GM18873 (cell line): ENCODE measurements around the gene HECW1.
"Not testable (repeated sequence)": the region's sequence is repeated elsewhere in the genome, so short reads cannot be mapped to it uniquely, and the experiment has no call there.

Experiments
- ATAC-seq: cut with Tn5 transposase; IDR thresholded peaks from one replicate; pipeline ENCODE4 v1.9.1; 2021; ENCODE audit warnings: mild to moderate bottlenecking, moderate library complexity, moderate number of reproducible peaks; ENCODE audit not compliant: unreplicated experiment, low FRiP score

HECW1 gene

DNA sequence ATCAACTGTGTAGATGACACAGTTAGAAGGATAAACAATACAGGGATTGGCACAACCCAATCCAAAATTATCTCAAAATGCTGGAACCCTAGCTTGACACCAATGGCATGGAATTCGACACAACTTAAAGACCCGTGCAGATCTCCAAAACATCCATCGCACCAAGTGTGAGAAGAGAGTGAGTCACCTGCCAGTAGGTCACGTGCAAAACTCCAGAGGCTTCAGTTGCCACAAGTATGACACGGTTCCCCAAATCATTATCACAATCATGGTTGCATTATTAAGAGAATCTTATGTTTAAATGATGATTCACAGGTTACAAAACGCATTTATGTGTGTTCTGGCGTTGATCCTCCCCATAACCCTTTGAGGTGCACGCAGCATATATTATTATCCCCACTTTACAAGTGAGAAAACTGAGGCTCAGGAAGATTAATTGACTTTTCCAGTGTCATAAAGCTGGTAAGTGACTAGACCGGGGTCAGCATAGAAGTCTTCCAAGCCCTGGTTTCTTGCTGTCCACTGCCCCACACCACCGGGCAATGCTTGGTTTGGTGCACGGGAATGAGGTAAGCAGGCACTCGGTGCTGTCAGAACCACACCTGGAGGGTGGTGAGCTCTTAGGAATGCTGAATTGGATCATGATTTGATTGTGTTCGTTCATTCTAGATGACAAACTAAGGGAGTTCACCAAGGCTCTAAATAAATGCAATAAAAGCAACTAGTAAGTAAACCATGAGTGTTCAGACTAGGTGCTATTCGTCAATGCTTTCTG, 446.9 kb downstream of the HECW1 start:
- no peak for ATAC-seq

DNA sequence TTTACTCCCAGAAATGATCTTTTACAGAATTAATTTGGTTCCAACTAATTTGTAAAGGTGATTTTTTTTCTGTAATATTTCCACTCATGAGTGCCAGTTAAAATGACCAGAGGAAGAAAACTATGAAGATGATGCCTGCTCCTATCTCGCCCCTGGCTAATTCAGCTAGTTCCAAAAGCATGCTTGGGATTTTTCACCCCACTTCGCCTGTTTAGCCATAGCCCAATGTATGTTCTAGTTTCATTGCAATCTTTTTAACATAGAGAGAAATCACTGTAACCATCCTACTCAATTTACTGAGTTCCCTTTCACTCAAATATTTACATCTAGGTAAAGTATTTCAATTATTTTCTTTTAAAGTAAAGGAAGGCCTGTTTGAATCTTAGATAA, 447.5 kb downstream of the HECW1 start:
- ATAC-seq: no peak

DNA sequence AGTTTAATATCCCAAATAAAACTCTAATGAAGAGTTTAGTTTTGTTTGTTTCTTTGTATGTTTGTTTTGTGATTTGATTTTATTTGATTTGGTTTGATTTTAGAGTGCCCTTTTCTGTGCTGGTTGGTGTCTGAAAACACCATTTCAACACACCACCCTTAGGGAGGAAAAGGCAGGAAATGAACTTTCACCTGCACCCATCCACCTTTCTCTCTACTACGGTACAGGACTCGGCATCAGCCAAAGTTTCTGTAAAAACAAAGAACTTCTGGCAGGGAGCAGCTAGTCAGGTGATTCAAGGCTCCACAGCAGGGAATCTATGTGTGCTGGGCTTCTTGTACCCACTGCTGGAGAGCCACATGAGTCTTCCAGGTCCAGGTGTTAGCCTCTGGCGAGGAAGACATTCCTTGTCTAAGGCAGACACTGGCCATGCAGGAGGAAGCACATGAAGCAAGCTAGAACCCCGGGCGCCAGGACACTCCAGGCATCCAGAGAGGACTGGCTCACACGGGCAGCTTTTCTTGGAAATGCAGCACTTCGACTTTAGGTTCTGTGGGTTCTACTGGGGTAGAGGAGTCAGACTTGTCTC, 448.4 kb downstream of the HECW1 start:
- no peak for ATAC-seq

DNA sequence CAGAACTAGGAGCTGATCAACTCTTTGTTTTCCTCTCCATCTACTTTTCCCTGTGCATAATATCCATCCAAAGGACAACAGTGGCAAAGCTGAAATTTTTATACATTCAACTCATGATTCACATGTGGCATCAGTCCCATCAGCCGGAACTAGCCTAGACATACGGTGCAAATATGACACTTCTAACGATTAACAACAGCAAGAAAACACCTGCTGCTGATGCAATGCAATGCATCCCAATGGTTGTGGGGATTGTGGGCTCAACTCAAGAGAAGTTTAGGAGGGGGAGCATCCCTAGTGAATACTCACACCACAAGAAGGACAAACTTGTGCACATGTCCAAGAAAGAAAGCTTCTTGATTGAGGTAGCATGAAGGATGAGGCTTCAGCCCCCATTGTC, 449.9 kb downstream of the HECW1 start:
- no peak for ATAC-seq

DNA sequence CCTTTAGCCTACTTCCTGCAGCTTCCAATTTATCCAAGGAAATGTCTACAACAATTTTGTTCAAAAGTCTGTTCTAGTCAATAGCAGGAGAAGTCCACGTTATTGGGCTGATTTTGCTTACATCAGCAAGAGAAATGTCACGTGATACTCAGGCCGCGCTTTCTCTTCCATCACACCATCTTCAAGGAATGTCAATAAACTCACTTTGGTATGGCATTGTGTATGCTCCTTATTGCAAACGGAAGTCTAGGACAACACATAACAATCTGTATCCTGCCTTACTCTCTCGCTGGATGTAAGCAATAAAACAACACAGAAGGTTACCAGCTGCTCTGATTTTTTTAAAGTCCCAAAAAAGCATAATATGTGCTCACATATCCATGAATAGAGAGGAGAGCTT, 453.3 kb downstream of the HECW1 start:
- ATAC-seq: no peak

DNA sequence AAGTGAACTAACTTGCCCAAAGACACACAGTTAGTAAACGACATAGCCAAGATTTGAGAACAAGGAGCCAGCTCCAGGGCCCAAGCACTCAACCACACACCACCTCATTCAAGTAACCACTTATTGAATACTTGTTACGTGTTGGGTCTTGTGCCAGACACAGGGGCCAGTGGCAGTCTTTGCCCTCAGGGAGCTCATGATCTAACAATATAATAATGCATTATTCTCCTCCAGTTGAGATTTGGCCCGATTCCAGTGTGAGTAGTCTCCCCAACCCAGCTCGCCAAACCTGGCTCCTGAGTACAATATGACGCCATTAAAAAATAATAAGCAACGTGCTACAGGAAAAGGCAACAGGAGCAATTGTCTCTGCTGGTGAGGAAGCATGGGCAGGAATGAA, 456.1 kb downstream of the HECW1 start:
- no peak for ATAC-seq

DNA sequence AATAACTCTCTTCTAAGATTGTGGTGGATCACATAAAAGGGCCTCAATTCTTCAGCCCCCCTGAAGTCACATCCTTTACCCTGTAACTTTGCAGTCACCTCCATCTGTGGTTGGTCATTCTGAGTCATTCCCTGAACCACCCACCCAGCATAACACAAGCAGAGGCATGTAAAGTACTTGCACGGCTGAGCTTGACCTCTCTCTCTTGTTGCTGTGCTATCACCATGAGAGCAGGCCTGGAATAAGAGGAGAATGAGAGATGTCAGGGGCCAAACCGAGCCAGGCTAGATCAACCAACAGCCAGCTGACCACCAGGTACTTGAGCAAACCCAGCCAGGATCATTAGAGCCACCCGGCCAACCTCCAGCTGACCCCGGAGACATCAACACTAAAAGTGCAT, 457.0 kb downstream of the HECW1 start:
- no peak for ATAC-seq

DNA sequence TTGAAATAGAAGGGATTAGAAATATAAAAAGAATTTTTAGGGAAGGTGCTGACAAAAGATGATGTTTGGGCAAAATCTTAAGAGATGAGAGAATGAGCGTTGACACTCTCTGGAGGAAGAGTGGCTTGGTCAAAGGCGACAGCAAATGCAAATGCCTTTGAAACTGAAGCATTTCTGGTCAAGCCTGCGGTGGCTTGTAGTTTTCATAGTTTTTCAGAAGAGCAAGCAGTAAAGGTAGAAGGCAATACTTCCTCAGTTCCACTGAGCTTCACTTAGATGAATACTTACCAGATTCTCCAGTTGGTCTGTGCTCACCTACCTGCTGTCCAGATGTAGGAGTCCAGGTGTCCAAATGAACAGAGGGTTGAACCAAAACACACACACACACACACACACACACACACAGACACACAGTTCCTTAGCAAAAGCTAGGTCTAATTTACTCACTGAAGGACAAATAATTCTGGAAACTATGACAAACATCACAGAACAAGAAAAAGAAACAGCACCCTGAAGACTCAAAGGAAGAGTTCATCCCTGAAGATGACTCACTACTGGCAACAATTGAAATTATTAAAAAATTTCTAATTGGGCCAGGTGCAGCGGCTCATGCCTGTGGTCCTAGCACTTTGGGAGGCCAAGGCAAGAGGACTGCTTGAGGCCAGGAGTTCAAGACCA, 458.4 kb downstream of the HECW1 start:
- ATAC-seq: peak; percentile 71

DNA sequence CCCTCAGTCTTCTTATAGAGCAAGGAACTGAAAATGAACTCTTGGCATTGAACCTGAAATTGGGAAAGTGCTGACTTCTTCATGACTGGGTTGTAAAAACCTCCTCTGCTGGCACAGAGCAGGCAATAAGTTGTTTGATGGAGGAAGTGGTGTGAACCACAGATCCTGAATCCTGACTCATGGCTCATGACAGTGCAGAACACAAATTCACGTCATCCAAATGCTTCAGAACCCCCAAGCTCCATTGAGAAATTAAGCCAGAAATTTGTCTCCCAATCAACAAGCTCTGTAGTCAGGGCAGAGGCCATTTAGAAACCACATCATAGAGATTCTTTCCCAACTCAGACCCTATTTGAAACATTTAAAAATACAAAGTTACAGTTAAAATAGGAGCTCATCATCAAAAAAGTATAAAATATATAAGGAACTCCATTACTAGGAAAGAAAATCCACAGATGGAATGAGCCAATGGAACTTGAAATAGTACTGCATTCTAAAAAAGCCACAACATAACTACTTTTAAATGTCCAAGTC, 460.1 kb downstream of the HECW1 start:
- ATAC-seq: no peak

DNA sequence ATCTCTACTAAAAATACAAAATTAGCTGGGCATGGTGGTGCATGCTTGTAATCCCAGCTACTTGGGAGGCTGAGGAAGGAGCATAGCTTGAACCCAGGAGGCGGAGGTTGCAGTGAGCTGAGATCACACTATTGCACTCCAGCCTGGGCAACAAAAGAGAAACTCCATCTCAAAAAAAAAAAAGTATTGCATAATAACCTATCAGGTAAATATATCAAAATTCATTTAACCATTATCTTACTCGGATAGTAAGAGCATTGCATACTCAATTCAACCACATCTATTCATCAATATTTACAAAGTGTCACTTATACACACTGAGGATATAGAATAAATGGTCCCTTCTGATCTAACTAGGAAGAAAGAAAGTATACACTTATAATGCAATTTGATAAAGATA, 461.4 kb downstream of the HECW1 start:
- not testable (repeated sequence) for ATAC-seq

DNA sequence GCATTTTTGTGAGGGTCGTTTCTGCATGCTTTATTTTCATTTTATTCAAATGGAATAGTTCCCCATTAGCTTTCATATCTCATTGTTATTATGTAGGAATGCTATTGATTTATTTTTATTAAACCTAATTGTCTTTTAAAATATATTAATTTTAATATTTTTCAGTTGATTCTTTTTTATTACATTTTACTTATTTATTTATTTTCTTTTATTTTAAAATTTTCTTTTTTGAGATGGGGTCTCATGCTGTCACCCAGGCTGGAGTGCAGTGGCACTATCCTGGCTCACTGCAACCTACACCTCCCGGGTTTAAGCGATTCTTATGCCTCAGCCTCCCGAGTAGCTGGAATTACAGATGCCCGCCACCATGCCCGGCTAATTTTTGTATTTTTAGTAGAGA, 463.1 kb downstream of the HECW1 start:
- no peak for ATAC-seq

DNA sequence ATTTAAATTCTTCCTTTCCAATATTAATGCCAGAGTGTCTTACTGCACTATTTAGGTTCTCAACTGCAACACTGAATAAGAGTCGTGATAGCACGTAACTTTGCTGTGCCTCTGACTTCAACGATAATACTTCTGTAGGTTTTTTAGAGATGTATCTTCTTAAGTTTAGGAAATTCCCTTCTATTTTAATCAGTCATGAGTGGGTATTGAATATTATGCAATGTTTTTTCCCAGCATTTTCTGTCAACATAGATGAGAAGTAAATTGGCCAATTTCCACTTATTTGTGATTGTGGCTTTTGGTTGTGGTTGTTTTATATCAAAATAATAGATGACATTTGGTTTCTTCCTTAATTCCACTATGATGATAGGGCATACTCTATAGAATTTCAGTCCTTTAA, 463.8 kb downstream of the HECW1 start:
- no peak for ATAC-seq

DNA sequence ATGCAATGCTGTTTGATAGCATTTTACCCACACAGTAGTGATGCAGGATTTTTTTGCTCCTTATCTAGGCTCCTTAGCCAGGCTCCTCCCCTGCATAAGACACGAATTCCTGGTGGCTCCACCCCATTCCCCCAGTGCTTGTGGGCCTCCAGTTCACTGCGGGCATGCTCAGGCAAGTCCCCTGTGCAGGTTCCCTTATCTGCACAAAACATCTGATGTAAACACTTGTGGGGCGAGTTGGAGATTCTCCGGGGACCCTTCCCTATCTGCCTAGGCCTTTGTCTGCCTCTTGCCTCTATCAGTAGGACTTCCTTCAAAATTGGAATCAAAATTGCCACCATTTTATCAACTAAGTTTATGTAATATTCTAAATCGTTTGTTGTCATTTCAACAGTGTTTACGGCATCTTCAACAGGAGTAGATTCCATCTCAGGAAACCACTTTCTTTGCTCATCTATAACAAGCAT, 465.1 kb downstream of the HECW1 start:
- no peak for ATAC-seq

DNA sequence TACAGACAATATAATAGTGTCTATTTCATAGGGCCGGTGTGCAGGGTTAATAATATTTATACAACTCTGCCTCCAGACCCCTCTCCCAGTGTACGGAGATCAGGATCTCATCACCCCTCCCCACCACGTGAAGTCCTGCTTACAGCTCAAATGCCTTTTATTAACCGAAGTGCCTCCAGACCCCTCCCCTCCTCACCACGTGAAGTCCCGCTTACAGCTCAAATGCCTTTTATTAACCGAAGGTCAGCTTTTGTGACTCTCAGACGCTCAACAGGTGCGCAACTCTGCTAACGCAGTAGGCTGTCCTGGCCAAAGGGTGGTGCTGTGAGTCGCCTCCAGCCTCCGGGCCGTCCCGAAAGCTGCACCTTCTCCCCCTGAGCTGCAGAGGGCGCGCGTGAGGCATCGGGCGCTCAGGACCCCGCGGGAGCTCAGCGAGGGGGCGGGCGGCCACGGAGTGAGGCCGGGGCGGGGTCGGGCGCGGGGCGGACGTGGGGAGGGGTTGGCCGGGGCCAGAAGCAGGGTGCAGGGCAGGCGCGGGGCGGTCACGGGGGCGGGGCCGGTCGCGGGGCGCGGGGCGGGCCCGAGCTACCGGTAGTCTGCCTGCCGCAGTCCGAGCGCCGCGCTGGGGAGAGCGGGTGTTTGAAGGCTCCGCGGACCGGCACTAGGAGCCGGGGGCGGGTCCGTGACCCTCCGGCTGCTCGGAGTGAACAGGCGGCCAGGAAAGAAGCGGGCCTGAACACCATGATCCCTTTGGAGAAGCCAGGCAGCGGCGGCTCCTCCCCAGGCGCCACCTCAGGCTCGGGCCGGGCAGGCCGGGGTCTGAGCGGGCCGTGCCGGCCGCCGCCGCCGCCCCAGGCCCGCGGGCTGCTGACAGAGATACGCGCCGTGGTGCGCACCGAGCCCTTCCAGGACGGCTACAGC, 470.3 kb downstream of the HECW1 start, which contains the start of gene STK17A:
STK17A (plus strand) TSS at position 606 of the 921 bp plus-strand sequence; CDS start at position 742, 136 bp downstream.
- peak; percentile 49 for ATAC-seq

DNA sequence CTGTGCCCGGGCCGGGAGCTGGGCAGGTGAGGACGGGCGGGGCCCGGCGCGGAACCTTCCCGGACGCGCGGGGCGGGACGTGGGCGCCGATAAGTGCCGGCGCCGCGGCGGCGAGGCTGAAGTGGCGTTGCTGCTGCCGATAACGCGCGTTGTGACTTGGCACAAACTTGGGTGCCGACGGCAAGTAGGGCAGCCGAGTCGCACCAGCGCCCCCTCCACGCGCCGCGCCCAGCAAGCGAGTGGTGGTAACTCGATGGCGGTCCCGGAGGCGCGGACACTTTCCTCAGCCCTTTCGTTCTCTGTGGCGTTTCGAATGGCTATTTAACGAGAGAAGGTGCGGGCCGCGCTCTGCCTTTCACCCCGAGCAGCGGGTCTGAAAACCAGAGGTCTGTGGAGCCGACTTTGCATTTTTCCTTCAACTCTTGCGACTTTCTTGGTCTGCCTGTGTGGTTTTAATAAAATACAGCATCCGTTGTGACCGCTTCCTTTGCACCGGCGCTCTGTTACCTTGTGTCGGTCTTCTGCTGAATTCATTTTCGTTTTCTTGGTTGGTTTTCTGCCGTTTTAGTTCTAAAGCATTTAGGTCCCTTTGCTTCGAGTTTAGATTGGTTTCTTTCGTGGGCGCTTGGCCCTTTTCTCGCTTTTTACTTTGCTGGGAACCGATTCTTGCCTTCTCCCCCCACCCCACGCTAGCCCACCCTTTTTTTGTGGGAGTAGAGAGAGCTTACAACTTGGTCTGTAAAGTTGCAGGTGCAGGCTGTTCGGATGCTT, 471.2 kb downstream of the HECW1 start:
- peak; percentile 17 for ATAC-seq

DNA sequence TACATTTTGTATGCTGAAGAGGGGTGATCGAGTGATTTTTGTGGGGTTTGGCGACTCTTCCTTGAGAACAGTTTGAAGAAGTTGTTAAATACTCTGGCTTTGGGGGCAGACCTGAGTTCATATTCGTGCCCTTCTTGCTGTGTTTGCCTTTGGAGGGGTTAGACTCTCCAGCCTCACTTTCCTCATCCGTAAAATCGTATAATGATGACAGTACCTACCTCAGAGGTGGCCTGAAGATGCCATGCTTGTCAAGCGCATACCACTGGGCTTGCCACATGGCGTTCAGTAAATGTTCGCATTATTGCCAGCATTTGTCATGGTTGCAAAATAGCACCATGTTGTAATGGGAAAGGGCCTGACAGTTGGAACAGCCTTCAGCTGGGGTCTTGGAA, 471.7 kb downstream of the HECW1 start:
- no peak for ATAC-seq

DNA sequence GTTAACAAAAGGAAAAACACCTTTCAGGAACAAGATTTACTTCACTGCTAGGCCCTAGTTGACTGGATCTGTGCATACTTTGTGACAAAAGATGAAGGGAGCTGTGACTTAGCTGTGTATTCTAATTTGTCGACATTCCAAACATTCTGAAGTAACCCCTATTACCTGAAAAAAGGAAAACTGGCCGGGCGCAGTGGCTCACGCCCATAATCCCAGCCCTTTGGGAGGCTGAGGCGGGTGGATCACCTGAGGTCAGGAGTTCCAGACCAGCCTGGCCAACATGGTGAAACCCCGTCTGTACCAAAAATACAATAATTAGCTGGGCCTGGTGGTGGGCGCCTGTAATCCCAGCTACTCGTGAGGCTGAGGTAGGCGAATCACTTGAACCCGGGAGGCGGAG, 472.3 kb downstream of the HECW1 start:
- not testable (repeated sequence) for ATAC-seq

DNA sequence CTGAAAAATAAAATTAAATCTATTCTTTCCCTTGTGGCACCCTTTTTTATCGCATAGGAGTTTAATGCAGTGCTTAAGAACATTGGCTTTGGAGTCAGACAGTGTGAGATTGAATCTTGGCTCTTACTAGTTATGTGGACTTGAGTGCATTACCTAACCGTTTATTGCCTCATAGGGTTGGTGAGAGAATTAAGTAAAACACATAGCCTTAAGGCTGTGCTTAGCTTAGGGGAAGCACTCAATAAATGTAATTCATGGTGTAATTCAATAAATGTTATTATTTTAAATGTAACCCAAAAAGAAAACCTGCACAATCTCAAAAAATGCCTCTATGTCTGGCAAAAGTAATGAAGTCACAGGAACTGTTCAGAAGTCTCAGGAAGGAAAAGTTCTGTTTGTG, 473.1 kb downstream of the HECW1 start:
- ATAC-seq: no peak

DNA sequence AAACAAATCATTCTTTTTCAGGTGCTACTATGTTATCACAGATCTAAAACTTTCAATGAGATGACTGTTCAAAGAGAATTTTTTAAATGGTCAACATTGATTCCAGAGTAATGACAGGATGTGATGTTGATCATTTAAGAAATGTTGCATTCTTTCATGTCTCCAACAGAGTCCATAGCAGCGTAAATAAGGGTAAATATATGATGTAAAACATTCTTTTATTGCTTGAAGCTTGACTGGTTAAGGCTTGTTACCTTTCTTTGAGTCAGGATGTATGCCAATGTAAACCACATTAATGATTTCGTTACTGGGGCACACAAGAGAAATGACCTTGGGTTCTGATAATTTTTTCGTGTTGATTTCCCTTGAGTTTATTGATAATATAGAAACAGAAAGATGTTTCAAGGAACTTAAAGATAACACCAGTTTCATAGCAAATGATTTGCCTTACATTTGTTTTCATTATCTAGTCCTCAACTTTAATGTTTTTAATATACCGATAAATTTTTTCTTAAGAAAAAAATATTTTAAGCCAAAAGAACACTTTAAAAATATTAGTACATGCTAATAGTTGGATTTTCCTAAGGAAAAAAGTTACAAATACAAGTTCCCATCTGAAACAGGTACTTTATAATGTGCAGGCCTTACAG, 473.9 kb downstream of the HECW1 start:
- ATAC-seq: no peak
